ENCODE measurements around the gene EPHA6.
"Not testable (repeated sequence)": the region's sequence is repeated elsewhere in the genome, so short reads cannot be mapped to it uniquely, and the experiment has no call there.

EPHA6 gene

DNA sequence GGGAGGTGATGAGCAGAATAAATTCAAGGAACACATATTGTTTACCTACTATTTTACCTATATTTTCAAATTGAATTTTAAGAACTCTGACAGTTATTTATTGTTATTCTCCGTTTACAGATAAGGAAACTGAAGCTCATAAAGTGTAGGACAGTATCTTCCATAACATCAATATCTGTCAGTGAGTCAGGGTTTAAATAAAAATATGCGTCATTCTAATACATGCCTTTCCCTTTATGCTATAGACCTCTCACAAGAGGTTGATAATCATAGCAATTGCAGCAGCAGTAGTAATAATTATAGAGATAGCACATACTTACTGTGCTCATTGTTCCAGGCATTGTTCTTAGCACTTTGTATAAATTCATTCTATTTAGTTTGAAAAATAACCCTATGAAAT, 101.1 kb downstream of the EPHA6 start:
- Histone ChIP-seq H3K27ac (ENCODE audit: low read depth, low read length) (no peak overlapping the region), H2BK15ac (replicated peaks; ENCODE audit: low read depth) (no peak overlapping the region), H3K79me1 (ENCODE audit: low read length) (no peaks in the 10 kb centered on the region), H3K23ac (ENCODE audit: low read length) (no peak overlapping the region), H3K79me2 (ENCODE audit: control insufficient read depth, insufficient read depth, low read length) (no peaks in the 10 kb centered on the region), H3K4ac (ENCODE audit: low read depth, low read length) (no peak overlapping the region), H3K4me2 (ENCODE audit: low read length) (no peak overlapping the region), H2AK5ac (ENCODE audit: low read length) (no peak overlapping the region), H3K36me3 (ENCODE audit: control insufficient read depth, insufficient read depth, low read length) (no peaks in the 10 kb centered on the region), H4K8ac (ENCODE audit: low read depth, low read length) (no peak overlapping the region), H3K9ac (ENCODE audit: low read length) (no peak overlapping the region), H3K18ac (ENCODE audit: low read length) (no peak overlapping the region), H4K5ac (ENCODE audit: low read length) (no peak overlapping the region), H3K4me1 (ENCODE audit: control insufficient read depth, low read depth, low read length) (no peaks in the 10 kb centered on the region), H3K4me3 (ENCODE audit: low read length) (no peak overlapping the region), H3K27me3 (ENCODE audit: insufficient read depth, low read length, poor library complexity) (no peaks in the 10 kb centered on the region), H2BK5ac (ENCODE audit: low read length) (no peak overlapping the region), H2BK120ac (ENCODE audit: low read depth, low read length) (no peak overlapping the region), H3K56ac (ENCODE audit: low read length) (no peak overlapping the region)
- DNase-seq, result no peak
- no CpG with 5 or more reads among the region's 2 CpGs for WGBS (ENCODE audit: extremely low coverage, insufficient coverage, low lambda C conversion rate)

DNA sequence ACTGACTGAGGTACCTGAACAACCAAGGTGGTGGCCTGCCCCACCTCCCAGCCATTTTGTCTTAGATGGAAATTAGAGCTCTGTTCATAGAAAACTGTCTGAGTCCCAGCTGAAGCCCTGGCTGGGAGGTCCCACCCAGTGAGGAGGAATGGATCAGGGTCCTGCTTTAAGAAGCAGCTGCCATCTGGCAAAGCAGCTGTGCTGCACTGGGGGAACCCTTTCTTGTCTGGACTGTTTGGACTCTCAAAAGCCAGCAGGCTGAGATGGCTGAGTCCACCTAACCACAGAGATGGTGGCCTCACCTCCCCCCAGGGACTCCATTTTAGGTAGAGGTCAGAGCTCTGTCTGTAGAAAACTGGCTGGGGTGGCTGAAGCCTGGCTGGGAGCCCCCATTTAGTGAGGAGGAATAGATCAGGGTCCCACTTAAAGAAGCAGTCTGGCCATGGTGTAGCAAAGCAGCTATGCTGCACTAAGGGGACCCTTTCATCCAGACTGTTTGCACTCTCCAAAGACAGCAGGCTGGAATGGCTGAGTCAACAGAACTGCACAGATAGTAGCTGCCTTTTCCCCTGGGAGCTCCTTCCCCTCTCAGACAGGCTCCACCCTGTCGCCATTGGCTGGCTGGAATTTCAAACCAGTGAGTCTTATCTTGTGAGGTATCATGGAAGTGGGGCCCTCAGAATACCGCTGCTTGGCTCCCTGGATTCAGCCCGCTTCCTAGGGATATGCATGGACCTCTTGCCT, 116.9 kb downstream of the EPHA6 start:
- Histone ChIP-seq H3K4me3 (ENCODE audit: low read length) (no peak overlapping the region), H3K36me3 (ENCODE audit: control insufficient read depth, insufficient read depth, low read length) (no peaks in the 10 kb centered on the region), H3K56ac (ENCODE audit: low read length) (no peak overlapping the region), H4K8ac (ENCODE audit: low read depth, low read length) (no peak overlapping the region), H3K27me3 (ENCODE audit: insufficient read depth, low read length, poor library complexity) (no peaks in the 10 kb centered on the region), H3K18ac (ENCODE audit: low read length) (no peak overlapping the region), H3K79me1 (ENCODE audit: low read length) (no peaks in the 10 kb centered on the region), H3K27ac (ENCODE audit: low read depth, low read length) (no peak overlapping the region), H4K5ac (ENCODE audit: low read length) (no peak overlapping the region), H3K4me2 (ENCODE audit: low read length) (no peak overlapping the region), H3K4me1 (ENCODE audit: control insufficient read depth, low read depth, low read length) (no peaks in the 10 kb centered on the region), H3K79me2 (ENCODE audit: control insufficient read depth, insufficient read depth, low read length) (no peaks in the 10 kb centered on the region), H2AK5ac (ENCODE audit: low read length) (no peak overlapping the region), H2BK5ac (ENCODE audit: low read length) (no peak overlapping the region), H2BK15ac (replicated peaks; ENCODE audit: low read depth) (no peak overlapping the region), H3K23ac (ENCODE audit: low read length) (no peak overlapping the region), H2BK120ac (ENCODE audit: low read depth, low read length) (no peak overlapping the region), H3K9ac (ENCODE audit: low read length) (no peak overlapping the region), H3K4ac (ENCODE audit: low read depth, low read length) (no peak overlapping the region)
- no CpG with 5 or more reads among the region's 3 CpGs for WGBS (ENCODE audit: extremely low coverage, insufficient coverage, low lambda C conversion rate)
- DNase-seq, result no peak

DNA sequence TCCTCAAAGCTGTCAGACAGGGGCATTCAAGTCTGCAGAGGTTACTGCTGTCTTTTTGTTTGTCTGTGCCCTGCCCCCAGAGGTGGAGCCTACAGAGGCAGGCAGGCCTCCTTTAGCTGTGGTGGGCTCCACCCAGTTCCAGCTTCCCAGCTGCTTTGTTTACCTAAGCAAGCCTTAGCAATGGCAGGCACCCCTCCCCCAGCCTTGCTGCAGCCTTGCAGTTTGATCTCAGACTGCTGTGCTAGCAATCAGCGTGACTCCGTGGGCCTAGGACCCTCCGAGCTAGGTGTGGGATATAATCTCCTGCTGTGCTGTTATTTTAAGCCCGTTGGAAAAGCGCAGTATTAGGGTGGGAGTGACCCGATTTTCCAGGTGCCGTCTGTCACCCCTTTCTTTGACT, 127.7 kb downstream of the EPHA6 start:
- WGBS (ENCODE audit: extremely low coverage, insufficient coverage, low lambda C conversion rate), result no CpG with 5 or more reads among the region's 7 CpGs
- not testable (repeated sequence) for H3K27ac ChIP-seq (ENCODE audit: low read depth, low read length); H3K56ac ChIP-seq (ENCODE audit: low read length); H3K79me1 ChIP-seq (ENCODE audit: low read length); H3K18ac ChIP-seq (ENCODE audit: low read length); H2BK5ac ChIP-seq (ENCODE audit: low read length); H3K4ac ChIP-seq (ENCODE audit: low read depth, low read length); H3K9ac ChIP-seq (ENCODE audit: low read length); H4K5ac ChIP-seq (ENCODE audit: low read length); H2BK120ac ChIP-seq (ENCODE audit: low read depth, low read length); DNase-seq; H3K36me3 ChIP-seq (ENCODE audit: control insufficient read depth, insufficient read depth, low read length); H4K8ac ChIP-seq (ENCODE audit: low read depth, low read length); H3K4me2 ChIP-seq (ENCODE audit: low read length); H3K4me1 ChIP-seq (ENCODE audit: control insufficient read depth, low read depth, low read length); H3K23ac ChIP-seq (ENCODE audit: low read length); H3K4me3 ChIP-seq (ENCODE audit: low read length); H3K27me3 ChIP-seq (ENCODE audit: insufficient read depth, low read length, poor library complexity); H2BK15ac ChIP-seq (replicated peaks; ENCODE audit: low read depth); H2AK5ac ChIP-seq (ENCODE audit: low read length); H3K79me2 ChIP-seq (ENCODE audit: control insufficient read depth, insufficient read depth, low read length)

DNA sequence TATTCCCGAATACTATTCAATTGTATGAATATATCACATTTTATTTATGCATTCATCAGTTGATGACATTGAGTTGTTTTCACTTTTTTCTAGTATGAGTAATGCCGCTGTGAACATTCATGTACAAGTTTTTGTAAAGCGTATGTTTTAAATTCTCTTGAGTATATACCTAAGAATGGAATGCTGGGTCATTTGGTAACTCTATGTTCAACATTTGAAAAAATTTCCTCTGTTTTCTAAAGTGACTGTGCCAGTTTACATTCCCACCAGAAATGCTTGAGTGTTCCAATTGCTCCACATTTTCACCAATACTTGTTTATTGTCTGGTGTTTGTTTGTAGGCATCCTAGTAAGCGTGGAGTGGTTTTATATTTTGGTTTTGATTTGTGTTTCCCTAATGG, 144.5 kb downstream of the EPHA6 start:
- Histone ChIP-seq H3K27ac (ENCODE audit: low read depth, low read length) (no peak overlapping the region), H3K4me2 (ENCODE audit: low read length) (no peak overlapping the region), H3K18ac (ENCODE audit: low read length) (no peak overlapping the region), H3K27me3 (ENCODE audit: insufficient read depth, low read length, poor library complexity) (no peaks in the 10 kb centered on the region), H3K36me3 (ENCODE audit: control insufficient read depth, insufficient read depth, low read length) (no peaks in the 10 kb centered on the region), H3K4me3 (ENCODE audit: low read length) (no peak overlapping the region), H3K9ac (ENCODE audit: low read length) (no peak overlapping the region), H3K79me2 (ENCODE audit: control insufficient read depth, insufficient read depth, low read length) (no peaks in the 10 kb centered on the region), H3K56ac (ENCODE audit: low read length) (no peak overlapping the region), H4K8ac (ENCODE audit: low read depth, low read length) (no peak overlapping the region), H2BK5ac (ENCODE audit: low read length) (no peak overlapping the region), H2AK5ac (ENCODE audit: low read length) (no peak overlapping the region), H2BK120ac (ENCODE audit: low read depth, low read length) (no peak overlapping the region), H3K4ac (ENCODE audit: low read depth, low read length) (no peak overlapping the region), H4K5ac (ENCODE audit: low read length) (no peak overlapping the region), H3K23ac (ENCODE audit: low read length) (no peak overlapping the region), H3K79me1 (ENCODE audit: low read length) (no peaks in the 10 kb centered on the region), H3K4me1 (ENCODE audit: control insufficient read depth, low read depth, low read length) (no peaks in the 10 kb centered on the region), H2BK15ac (replicated peaks; ENCODE audit: low read depth) (no peak overlapping the region)
- no peak for DNase-seq
- WGBS (ENCODE audit: extremely low coverage, insufficient coverage, low lambda C conversion rate), result no CpG with 5 or more reads among the region's 4 CpGs

DNA sequence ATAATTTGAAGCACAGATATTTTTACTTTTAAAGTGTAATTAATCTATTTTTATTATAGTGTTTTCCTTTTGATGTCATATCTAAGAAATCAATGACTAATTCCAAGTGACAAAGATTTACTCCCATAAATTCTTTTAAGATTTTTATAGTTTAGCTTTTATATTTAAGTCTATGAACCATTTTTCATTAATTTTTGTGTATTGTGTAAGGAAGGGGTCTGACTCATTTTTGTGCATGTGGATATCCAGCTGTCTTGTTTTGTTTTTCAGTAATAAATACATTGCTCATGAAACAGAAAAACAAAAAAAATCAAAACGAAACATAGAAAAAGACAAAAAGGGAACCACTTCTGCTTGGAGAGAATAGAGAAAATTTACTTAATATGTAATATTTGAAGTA, 145.1 kb downstream of the EPHA6 start:
- DNase-seq, result no peak
- Histone ChIP-seq H4K8ac (ENCODE audit: low read depth, low read length) (no peak overlapping the region), H3K27me3 (ENCODE audit: insufficient read depth, low read length, poor library complexity) (no peaks in the 10 kb centered on the region), H3K36me3 (ENCODE audit: control insufficient read depth, insufficient read depth, low read length) (no peaks in the 10 kb centered on the region), H2BK120ac (ENCODE audit: low read depth, low read length) (no peak overlapping the region), H3K56ac (ENCODE audit: low read length) (no peak overlapping the region), H3K27ac (ENCODE audit: low read depth, low read length) (no peak overlapping the region), H3K79me1 (ENCODE audit: low read length) (no peaks in the 10 kb centered on the region), H4K5ac (ENCODE audit: low read length) (no peak overlapping the region), H3K4me2 (ENCODE audit: low read length) (no peak overlapping the region), H3K9ac (ENCODE audit: low read length) (no peak overlapping the region), H3K23ac (ENCODE audit: low read length) (no peak overlapping the region), H3K4me1 (ENCODE audit: control insufficient read depth, low read depth, low read length) (no peaks in the 10 kb centered on the region), H3K79me2 (ENCODE audit: control insufficient read depth, insufficient read depth, low read length) (no peaks in the 10 kb centered on the region), H3K18ac (ENCODE audit: low read length) (no peak overlapping the region), H2BK5ac (ENCODE audit: low read length) (no peak overlapping the region), H2AK5ac (ENCODE audit: low read length) (no peak overlapping the region), H3K4me3 (ENCODE audit: low read length) (no peak overlapping the region), H3K4ac (ENCODE audit: low read depth, low read length) (no peak overlapping the region), H2BK15ac (replicated peaks; ENCODE audit: low read depth) (no peak overlapping the region)
- no CpG with 5 or more reads among the region's 1 CpG for WGBS (ENCODE audit: extremely low coverage, insufficient coverage, low lambda C conversion rate)
